Measurements from ENCODE around the gene RAMACL. TPM values are rescaled to one million over a fixed set of nuclear protein-coding genes. Genes with fewer than 3 reads are reported as not detected.
A peak's percentile ranks its signal among the peaks of the same experiment; 100 is the strongest.
"Not testable (repeated sequence)": the region's sequence is repeated elsewhere in the genome, so short reads cannot be mapped to it uniquely, and the experiment has no call there.

Gene RAMACL
- total RNA-seq, 1 donor: 0.27 TPM

DNA sequence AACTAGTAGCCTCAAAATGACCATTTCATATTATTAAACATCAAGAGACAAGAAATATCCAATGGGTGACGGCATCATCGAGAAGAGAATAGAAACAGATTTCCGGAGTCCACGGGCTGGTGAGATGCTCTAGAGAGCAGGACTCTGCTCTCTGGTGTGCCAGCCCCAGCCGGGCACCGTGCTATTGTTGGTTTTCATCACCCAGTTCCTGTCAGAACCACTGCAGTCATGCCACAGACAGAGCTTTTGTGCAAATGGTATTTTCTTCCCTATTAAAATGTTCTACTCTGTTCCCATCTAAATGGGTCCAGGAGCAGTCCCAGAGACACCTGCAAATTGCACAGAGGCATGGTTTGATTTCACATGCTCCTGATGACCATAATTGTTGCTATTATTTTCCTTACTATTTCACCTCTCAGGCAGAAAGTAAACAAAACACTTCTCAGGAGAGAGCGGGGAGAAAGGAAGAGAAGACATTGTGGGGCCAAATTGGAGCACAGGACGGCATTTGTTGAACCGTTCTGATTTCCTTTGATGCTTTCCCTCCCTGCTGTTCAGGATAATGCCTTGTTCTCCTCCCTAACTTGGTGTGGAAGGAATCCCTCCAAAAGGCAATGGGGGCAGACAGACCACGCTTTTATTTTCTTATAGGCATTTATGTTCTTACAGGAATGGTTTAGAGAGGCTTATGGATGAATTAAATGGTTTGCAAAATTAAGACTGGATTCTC lies 11.4 kb upstream of the RAMACL start:
- DNase-seq (ENCODE audit: low read depth in 2 of 3, low spot score in 2 of 3): no peak

- no peak for DNase-seq (ENCODE audit: low read depth in 2 of 3, low spot score in 2 of 3)
Observed at GRCh38 chr6:166596776-166597507, 10.5 kb upstream of the RAMACL start.

- no peak for DNase-seq (ENCODE audit: low read depth in 2 of 3, low spot score in 2 of 3)
Observed at GRCh38 chr6:166595949-166596348, 9.5 kb upstream of the RAMACL start.

GRCh38 chr6:166595061-166595780 lies 8.7 kb upstream of the RAMACL start:
- DNase-seq (ENCODE audit: low read depth in 2 of 3, low spot score in 2 of 3): no peak

- DNase-seq (ENCODE audit: low read depth in 2 of 3, low spot score in 2 of 3): no peak
Observed at GRCh38 chr6:166592821-166593220, 6.3 kb upstream of the RAMACL start.

DNA sequence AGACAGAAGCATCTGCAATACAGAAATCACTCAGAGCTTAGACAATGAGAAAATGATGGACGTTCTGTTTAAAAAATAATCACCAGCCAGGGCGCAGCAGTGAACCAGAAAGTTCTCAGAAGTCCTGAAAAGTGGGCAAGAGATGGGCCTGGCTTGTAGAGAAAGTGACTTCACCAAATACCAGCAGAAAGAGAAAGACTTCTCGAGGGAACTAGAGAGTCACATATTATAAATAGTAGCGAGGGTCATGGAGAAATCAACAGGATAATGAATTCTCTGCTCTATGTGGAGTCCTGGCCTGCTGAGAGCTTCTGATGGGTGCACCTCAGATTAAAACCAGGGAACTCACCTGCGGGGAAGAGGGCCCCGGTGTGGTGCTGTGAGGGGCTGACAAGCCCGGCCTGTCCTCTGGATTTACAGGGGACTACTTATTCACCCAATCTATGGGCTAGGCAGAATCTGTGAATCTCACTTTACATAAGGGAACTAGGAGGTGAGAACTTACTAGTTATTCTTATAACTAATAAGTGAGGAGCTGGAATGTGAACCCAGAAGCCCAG lies 5.6 kb upstream of the RAMACL start:
- DNase-seq (ENCODE audit: low read depth in 2 of 3, low spot score in 2 of 3): no peak

- no peak for DNase-seq (ENCODE audit: low read depth in 2 of 3, low spot score in 2 of 3)
Observed at GRCh38 chr6:166591026-166591425, 4.5 kb upstream of the RAMACL start.

DNA sequence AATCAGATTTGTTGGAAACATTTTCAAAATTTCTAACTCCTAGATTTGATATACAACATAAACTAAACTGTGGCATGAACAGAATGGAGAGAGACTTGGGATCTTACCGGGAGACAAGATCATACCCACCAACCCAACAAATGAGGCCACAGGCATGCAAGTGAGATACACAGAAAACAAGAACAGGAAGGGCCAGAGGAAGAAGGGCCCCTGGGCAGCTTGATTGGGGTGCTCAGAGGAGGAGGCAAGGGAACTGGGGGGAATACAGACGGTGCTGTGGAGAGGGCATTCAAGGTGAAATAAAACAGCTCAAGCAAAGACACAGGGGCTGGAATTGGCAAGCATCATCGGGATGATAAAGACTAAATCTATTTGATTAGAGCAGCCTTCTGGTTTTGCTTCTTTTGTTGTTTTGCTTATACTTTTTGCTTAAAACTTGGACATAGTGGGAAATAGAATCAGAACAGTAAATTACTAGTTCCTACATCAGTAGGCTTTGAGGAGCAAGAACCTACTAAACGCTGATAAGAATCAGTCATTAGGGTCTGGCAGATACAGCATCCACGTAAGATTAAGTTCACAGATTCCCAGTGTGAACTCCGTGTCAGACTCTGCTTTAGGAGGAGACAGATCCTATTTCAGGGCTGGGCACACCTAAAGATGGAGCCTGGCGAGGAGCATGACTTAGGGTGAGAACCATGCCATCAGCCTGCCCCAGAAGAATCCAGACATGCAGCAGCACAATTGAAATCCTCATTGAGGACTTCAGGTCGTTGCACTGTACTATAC lies 3.5 kb upstream of the RAMACL start:
- no peak for DNase-seq (ENCODE audit: low read depth in 2 of 3, low spot score in 2 of 3)

- DNase-seq (ENCODE audit: low read depth in 2 of 3, low spot score in 2 of 3): no peak
Observed at GRCh38 chr6:166589337-166589731, 2.9 kb upstream of the RAMACL start.

DNA sequence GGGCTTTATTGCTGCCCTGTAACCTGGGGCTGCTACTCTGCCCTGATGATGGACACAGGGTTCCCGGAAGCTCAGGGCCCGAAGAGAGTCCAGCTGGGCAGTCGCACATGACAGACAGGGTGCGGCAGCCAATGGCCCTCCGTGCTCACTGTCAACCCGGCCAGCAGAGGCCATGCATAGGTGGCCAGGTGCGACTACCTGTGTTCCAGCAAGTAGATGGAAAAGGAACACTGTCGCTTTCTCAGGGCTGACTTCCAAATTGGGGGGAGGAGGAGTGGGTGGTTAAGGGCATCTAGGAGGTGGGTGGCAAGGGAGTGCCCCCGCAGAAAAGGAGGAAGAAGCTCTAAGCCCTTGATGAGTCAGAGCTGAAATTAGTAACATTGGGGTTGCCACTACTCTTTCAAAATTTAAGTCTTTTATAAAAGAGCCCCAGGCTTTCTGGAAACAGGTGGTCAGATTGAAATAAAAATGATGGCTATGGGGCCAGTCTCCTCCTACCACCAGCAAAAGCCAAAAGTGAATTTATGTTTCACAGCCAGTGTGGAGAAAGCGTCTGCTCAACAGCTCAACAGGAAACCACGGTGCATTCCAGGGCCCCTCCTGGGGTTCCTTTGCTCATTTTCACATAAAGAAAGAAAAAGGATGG lies 2.3 kb upstream of the RAMACL start:
- peak in 2 of 3 donors; percentile 40 to 53 for DNase-seq (ENCODE audit: low read depth in 2 of 3, low spot score in 2 of 3)

DNA sequence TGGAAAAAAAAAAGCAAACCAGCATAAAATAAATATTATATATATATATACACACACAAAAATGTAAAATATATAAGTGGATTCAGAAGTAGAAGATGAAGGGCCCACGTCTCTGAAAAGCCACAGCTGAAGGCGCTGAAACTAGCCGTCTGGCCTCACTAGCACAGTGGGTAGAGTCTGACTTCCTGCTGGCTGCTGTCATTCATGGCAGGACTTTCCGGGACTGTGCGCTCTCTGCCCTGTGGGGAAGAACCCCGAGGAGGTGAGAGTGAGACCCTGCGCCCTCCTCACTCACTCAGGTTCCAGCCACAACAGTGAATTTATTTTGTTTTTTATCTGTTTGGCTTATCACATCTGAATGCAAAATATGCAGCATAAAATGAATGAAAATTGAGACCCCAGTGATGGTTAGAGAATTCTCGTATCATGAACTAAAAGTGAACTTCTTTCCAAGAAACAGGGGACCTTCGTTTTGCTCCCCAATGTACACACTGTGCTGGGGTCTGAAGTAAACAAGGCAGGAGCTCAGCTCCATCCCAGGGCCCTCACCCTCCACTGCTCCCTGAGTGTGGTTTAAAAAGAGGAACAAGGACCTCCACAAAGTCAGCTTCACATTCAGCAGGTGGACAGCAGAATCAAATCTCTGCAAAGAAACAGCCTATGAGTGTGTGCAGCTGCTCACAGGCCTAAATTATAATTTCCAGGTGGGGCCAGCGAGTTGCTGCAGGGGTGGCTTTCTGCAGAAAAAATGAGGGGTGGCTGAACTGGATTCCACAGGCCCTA lies 1.3 kb upstream of the RAMACL start:
- peak in 2 of 3 donors; percentile 45 to 77 for DNase-seq (ENCODE audit: low read depth in 2 of 3, low spot score in 2 of 3)

GRCh38 chr6:166584853-166585429 lies 1.5 kb downstream of the RAMACL start:
- DNase-seq (ENCODE audit: low read depth in 2 of 3, low spot score in 2 of 3): no peak

GRCh38 chr6:166584155-166584554 lies 2.3 kb downstream of the RAMACL start:
- no peak for DNase-seq (ENCODE audit: low read depth in 2 of 3, low spot score in 2 of 3)

GRCh38 chr6:166583230-166583965 lies 3.1 kb downstream of the RAMACL start:
- DNase-seq (ENCODE audit: low read depth in 2 of 3, low spot score in 2 of 3): peak in 1 of 3 donors; percentile 51

DNA sequence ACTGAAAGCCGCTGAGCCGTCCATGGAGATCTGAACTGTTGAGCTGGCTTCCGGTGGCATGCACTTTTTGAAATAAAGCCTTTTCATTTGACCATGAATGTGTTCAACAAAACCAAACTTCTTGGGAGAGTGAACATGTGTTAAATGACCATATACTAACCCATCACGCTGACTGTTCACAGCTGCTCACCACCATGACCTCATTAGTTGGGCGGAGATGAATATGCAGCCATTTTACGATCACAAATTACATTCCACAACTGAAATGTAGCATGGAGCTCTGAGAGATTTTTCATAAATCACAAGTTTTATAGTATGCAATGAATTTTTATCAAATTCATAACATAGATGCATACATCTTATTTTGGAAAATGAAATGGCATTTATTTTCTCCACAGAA lies 4.2 kb downstream of the RAMACL start:
- no peak for DNase-seq (ENCODE audit: low read depth in 2 of 3, low spot score in 2 of 3)

- not testable (repeated sequence) for DNase-seq (ENCODE audit: low read depth in 2 of 3, low spot score in 2 of 3)
Observed at GRCh38 chr6:166581801-166582200, 4.7 kb downstream of the RAMACL start.

DNA sequence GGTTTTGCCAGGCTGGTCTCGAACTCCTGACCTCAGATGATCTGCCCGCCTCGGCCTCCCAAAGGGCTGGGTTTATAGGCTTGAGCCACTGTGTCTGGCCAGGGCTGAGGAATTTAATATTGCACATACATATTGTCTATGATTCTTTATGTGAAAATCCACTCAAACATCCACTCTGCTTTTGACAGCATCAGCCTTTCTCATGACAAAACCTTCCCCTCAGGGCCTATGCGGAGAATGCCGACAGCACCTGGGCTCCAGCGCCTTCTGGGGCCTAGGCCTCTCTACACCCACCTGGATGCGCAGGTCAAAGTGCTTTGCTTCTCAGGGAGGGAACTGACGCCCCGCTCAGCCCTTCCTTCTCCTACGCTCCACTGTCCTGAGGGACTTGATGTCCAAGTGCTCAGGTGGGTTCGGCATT lies 5.4 kb downstream of the RAMACL start:
- DNase-seq (ENCODE audit: low read depth in 2 of 3, low spot score in 2 of 3): no peak

All from hematopoietic multipotent progenitor cell (in vitro differentiated cells).